GM13976 (cell line): ENCODE measurements around the gene TMEM184B.
A peak's percentile ranks its signal among the peaks of the same experiment; 100 is the strongest.
"Not testable (repeated sequence)": the region's sequence is repeated elsewhere in the genome, so short reads cannot be mapped to it uniquely, and the experiment has no call there.

Experiments used
- DNase-seq: peaks from one replicate; pipeline ENCODE4 v3.0.0; 2012; ENCODE audit warnings: low spot score
- in situ Hi-C: fragments of 300-500 bp; cut with MboI; formaldehyde crosslinking; loops from one replicate; pipeline ENCODE4 v1.12.0; 2022; ENCODE audit warnings: low sequenced_read_pairs, mixed read lengths, inconsistent platforms; ENCODE audit not compliant: unreplicated experiment
- TF ChIP-seq, protein P1 (sequence below): IDR thresholded peaks from 2 replicates; pipeline ENCODE4 v1.5.1; 2012; ENCODE audit warnings: borderline replicate concordance, mild to moderate bottlenecking; ENCODE audit not compliant: insufficient read depth; ENCODE audit errors: extremely low read depth, missing control alignments, control extremely low read depth

Gene TMEM184B

DNA sequence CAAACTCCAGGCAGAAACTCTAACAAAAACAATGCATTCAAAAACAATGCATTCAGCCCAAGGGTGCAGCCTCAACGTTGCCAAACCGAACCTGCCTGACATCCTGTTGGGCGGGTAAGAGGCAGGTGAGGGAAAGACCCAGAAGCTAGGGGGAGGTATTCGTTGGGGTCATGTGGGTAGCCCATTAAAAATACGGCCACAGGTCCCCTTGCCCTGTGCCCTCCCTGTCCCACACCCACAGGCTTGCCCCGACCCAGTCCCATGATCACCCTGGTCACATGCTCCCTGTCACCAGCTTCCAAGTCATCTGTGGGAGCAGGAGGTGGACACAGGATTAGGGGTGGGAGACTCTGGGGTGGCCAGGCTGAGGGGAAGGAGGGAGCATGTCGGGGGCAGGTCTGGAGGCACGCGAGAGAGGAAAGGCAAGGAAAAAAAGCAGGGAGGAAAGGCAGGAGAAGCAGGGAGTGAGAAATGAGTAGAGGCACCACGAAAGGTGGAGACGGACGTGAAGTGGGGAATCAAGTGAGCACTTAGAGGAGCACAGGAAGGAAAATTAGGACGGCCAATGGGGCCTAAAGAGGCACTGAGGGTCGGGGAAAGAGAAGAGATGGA lies 91.9 kb downstream of the TMEM184B start:
- in situ Hi-C loops: no loop called here
- DNase-seq: peak; percentile 50
- TF ChIP-seq, protein P1, sequence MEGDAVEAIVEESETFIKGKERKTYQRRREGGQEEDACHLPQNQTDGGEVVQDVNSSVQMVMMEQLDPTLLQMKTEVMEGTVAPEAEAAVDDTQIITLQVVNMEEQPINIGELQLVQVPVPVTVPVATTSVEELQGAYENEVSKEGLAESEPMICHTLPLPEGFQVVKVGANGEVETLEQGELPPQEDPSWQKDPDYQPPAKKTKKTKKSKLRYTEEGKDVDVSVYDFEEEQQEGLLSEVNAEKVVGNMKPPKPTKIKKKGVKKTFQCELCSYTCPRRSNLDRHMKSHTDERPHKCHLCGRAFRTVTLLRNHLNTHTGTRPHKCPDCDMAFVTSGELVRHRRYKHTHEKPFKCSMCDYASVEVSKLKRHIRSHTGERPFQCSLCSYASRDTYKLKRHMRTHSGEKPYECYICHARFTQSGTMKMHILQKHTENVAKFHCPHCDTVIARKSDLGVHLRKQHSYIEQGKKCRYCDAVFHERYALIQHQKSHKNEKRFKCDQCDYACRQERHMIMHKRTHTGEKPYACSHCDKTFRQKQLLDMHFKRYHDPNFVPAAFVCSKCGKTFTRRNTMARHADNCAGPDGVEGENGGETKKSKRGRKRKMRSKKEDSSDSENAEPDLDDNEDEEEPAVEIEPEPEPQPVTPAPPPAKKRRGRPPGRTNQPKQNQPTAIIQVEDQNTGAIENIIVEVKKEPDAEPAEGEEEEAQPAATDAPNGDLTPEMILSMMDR: no peak

DNA sequence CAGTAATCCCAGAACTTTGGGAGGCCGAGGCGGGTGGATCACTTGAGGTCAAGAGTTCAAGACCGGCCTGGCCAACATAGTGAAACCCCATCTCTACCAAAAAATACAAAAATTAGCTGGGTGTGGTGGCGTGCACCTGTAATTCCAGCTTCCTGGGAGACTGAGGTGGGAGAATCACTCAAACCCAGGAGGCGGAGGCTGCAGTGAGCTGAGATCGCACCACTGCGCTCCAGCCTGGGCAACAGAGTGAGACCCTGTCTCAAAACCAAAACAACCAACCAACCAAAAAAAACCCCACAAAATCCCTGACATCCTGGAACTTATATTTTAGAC lies 94.2 kb downstream of the TMEM184B start:
- DNase-seq, in situ Hi-C loops: not testable (repeated sequence)

DNA sequence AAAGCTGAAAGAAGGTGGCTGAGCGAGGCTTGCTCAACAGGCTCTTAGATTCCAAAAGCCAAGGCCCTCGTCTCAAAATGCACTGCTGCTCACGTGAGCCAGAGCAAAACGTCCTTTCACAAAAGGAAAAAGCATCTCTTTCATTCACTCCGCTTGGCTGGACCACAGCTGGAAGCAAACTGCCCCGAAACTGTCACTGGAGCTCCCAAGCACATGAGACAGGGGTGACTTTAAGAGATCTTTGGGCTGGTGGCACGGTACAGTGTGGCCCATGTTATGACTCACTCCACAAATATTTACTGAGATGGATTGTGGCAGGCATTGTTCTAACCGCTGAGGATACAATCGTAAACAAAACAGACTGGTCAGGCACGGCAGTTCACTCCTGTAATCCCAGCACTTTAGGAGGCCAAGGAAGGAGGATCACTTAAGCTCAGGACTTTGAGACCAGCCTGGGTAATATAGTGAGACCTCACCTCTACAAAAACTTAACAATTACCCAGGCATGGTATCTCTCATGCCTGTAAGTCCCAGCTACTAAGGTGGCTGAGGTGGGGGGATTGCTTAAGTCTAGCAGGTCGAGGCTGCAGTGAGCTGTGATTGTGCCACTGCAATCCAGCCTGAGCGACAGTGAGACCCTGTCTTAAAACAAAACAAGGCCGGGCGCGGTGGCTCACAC lies 94.7 kb downstream of the TMEM184B start:
- TF ChIP-seq, protein P1: no peak
- no peak for DNase-seq
- in situ Hi-C loops: no loop called here

- DNase-seq, in situ Hi-C loops: not testable (repeated sequence)
Observed at GRCh38 chr22:38177571-38177925, 95.3 kb downstream of the TMEM184B start.

DNA sequence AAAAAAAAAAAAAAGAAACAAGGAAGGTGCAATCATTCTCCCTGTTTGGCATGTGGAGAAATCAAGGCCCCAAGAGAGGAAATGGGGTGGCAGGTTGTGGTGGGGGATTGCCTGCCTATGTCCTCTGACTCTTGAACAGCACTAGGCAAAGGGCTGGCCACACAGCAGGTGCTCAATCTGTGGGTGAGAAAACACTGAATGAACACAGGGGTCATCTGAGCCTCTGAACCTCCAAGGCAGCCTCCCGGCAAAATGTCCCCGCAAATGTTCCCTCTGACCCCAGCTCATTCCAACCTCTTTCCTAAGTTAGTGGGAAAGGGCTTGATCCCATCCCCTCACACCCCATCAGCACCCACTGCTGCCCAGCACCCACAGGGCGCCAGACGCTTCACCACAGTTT lies 95.8 kb downstream of the TMEM184B start:
- TF ChIP-seq, protein P1: no peak
- DNase-seq: no peak
- in situ Hi-C loops: no loop called here

DNA sequence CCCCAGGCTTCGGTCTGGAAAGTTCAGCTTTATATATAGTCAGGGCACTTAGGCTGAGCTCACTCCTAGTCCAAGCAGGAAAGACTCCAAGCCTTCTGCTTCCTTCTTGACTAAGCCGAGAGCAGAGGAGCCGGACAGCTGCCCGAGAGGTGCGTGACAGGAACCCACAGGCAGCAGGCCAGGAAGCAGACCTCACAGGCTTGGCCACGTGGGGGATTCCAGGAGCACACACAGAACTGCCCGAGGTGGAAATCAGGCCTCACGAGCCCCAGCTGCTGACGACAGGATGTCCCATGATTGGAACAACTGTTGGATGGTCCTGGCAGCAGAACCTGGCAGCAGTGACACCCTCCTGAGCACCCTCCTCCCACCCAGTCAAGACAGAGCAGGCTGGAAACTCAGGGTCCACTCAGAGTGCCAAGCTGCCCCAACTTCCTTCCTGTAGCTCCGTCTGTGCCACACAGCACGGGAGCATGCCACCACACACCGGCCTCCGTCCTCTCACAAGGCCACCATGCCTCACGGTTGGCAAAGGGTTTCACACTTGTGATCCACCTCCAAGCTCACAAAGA lies 96.6 kb downstream of the TMEM184B start:
- TF ChIP-seq, protein P1: no peak
- in situ Hi-C loops: no loop called here
- peak; percentile 69 for DNase-seq

DNA sequence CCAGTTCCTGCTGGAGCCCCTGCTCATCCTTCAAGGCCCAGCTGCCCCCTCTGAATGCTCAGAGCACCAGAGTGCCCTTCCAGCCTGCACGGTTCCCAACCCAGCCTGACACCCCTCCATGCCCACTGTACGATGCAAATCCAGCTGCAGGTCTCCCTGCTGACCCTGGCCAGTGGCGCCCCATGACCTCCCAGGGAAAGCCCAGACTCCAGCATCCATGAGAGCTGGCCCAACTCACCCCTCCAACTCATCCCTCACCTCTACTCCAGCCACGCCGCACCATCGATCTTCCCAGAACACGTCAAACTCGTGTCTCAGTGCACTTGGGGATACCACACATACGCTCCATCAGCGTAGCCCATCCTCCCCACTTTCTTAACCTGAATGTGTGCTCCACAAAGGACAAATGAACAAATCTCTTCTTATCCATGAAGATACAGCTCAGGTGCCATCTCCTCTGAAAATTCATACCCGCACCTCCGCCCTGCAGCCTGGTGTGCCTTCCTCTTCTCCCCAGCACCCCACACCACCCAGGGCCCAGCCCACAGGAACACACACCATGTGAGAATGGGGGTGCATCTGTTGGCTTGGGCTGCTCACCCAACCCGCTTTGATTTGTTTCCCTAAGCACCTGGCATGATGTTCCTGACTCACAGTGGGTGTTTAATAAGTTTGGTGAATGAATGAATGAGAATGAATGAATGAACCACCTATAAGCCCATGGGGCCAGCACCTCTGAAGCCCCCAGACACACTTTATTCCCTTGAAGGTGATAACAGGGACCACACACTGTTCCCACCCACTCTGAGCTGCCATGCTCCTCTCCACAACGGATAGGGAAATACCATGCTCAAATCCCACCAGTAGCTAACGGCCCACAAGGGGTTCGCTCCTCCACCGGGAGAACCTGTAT lies 97.3 kb downstream of the TMEM184B start:
- TF ChIP-seq, protein P1: no peak
- in situ Hi-C loops: no loop called here
- DNase-seq: no peak
